Measurements from ENCODE around the gene SNX8.

- TF ChIP-seq CTCF (IDR thresholded peaks at IDR 0.05; ENCODE audit: poor library complexity) (no peak), EZH2phosphoT487 (IDR thresholded peaks at IDR 0.05; ENCODE audit: low read depth, severe bottlenecking, unreplicated experiment) (no peak), EZH2 (IDR thresholded peaks at IDR 0.05; ENCODE audit: borderline replicate concordance) (no peak)
These were observed 40.9 kb upstream of the SNX8 start for GRCh38 chr7:2354939-2355704.

All from hepatocyte (in vitro differentiated cells).